H7 (cell line): ENCODE results near the gene ADARB1. TPM values are rescaled to one million over a fixed set of nuclear protein-coding genes. Genes with fewer than 3 reads are reported as not detected.

Experiments
- DNase-seq: peaks from one replicate; pipeline ENCODE4 v3.0.0; 2012
- H3K27me3 ChIP-seq: 2 replicates; pipeline ENCODE4 v1.6.0; 2011; ENCODE audit warnings: mild to moderate bottlenecking, low read length; ENCODE audit not compliant: control insufficient read depth, insufficient read depth
- H3K36me3 ChIP-seq: replicated peaks from 2 replicates; pipeline ENCODE4 v1.5.1; 2011; ENCODE audit warnings: low read length; ENCODE audit not compliant: control insufficient read depth, insufficient read depth
- H3K4me3 ChIP-seq: 2 replicates; pipeline ENCODE4 v1.5.1; 2011; ENCODE audit warnings: low read depth, mild to moderate bottlenecking, control low read depth, low read length, moderate library complexity; ENCODE audit not compliant: insufficient read depth
- total RNA-seq: library from RNA; depleted of rRNA; stranded (reverse); fragments of >200 nt; shearing (Covaris generic); gene quantifications from 2 replicates; pipeline ENCODE4 v1.2.3, GENCODE V29; 2014

The ADARB1 gene
- total RNA-seq, 1 experiment from 2014 or later = 5.5 TPM

DNA sequence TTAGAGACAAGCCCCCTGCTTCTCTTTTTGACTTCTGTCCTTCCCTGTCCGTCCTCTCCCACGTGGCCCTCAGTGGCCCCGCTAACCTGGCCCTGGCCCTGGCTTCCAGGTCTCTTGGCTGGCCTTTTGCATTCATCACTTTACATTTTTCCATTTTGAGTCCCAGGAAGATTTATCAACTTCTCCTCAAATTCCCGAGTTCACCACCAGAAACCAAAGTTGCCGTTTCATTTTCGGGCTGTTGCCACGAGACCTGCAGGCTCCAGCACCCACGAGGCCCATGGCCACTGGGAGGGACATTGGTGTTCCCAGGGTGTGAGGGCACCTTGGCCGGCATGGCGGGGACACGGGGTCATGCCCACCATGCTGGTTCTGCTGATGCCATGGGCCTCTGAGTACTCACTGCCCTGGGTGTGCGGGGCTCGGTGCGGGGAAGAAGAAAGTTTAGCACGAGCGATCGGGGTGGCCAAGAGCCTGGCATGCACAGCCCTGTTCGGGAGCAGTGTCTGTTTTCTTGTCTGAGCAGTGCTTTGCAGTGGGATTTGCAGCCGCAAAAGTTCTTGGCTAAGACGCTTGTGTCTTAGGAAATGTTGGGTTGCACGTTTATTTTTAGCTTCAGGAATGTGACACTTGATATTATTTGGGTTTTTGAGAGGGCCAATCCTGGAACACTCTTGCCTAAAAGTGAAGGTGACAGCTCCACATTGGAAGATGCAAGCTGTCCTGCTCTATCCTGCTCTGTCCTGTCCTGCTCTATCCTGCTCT lies 40.4 kb upstream of the ADARB1 start:
- H3K4me3 ChIP-seq = no peak overlapping the region
- no peaks in the 10 kb centered on the region for H3K36me3 ChIP-seq
- DNase-seq = peak; percentile 50
- no peaks in the 10 kb centered on the region for H3K27me3 ChIP-seq

DNA sequence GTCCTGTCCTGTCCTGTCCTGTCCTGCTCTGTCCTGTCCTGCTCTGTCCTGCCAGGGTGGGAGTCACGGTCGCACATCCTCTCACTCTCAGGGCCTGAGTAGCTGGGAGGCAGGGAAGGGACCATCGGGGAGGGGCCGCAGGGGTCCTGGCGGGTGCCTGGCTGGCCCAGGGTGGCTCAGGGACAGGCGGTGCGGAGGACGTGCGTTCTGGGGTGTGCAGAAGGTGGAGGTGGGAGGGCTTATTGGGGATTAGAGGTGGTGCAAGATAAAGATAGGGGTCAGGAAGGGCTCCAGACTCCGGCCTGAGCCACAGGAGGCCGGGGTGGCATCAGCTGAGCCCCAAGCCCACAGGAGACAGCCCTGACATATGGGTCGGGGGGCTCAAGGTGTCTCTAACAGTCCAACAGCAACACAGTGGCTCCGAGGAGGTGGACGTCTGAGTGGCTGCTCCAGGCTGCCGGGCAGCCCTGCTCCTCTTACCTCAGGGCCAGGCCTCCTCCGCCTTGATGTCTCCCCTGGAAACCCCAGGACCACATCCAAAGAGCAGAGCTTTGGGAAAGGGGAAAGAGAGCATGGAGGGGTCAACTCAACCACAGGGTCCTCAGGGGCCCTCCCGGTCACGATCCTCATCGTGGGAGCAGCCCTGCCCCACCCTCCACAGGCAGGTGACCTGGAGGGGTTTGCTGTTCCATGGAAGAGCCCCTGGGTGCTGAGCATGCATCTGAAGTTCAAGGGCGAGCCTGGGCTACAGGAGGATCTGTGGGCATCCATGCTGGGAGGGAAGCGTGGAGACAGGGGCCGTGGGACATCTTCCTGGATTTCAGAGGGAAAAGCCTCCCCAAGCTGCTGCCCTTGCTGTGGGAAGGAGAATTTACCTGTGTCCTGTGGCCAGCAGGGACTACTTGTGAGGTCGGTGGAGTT lies 39.6 kb upstream of the ADARB1 start:
- no peak overlapping the region for H3K4me3 ChIP-seq
- H3K36me3 ChIP-seq = no peaks in the 10 kb centered on the region
- peak; percentile 40 for DNase-seq
- H3K27me3 ChIP-seq = no peaks in the 10 kb centered on the region

DNA sequence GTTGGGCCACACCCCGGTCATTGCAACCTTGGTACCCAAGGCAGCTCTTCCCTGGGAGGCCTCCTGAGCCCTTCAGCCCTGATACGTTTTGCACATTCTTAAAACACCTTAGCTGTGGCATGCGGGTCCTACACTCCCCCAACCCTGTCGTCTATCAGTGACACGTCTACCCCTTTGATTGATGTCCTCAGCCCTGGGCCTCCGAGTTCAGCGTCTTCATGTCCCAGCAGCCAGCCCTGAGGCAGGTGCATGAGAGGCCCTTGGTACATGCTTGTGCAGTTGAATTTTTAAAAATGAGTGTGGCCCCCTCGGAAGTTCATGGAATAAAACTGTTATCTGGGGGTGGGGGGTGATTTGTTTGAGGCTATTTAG lies 38.9 kb upstream of the ADARB1 start:
- Histone ChIP-seq H3K27me3 (no peaks in the 10 kb centered on the region), H3K36me3 (no peaks in the 10 kb centered on the region), H3K4me3 (no peak overlapping the region)
- DNase-seq = no peak

DNA sequence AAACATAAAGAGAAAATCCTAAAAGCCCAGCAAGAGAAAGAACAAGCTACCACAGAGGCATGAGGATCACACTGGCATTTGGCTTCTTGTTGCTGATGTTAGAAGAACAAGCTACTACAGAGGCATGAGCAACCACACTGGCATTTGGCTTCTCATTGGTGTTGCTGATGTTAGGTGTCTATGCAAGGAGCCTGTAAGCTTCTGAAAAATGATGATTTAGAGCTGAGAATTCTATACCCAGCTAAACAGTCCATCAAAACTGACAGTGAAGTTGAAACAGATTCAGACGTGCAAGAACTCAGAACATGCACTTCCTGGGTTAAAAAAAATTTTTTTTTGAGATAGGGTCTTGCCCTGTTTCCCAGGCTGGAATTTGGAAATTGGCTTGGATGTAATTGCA lies 37.8 kb upstream of the ADARB1 start:
- Histone ChIP-seq H3K27me3 (no peaks in the 10 kb centered on the region), H3K36me3 (no peaks in the 10 kb centered on the region), H3K4me3 (no peak overlapping the region)
- peak; percentile 7 for DNase-seq

DNA sequence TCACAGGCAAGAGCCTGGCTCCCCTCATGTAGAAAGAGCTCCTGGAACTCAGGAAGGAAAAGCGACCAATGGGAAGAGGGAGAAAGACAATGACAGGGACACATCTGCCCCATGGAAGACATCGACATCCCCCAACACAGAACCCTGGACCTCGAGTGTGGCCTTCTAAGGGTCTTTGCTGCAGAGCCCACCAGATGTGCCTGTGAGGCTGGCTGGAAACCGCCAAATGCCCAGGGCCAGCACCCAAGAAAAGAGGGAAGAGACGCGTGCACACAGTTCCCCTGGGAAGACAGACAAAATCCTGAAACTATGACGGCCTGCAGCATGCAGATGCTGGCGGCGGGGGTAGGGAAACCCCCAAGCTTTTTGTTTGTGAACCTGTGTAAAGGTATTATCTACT lies 36.4 kb upstream of the ADARB1 start:
- Histone ChIP-seq H3K27me3 (no peaks in the 10 kb centered on the region), H3K4me3 (no peak overlapping the region), H3K36me3 (no peaks in the 10 kb centered on the region)
- DNase-seq = peak; percentile 33

DNA sequence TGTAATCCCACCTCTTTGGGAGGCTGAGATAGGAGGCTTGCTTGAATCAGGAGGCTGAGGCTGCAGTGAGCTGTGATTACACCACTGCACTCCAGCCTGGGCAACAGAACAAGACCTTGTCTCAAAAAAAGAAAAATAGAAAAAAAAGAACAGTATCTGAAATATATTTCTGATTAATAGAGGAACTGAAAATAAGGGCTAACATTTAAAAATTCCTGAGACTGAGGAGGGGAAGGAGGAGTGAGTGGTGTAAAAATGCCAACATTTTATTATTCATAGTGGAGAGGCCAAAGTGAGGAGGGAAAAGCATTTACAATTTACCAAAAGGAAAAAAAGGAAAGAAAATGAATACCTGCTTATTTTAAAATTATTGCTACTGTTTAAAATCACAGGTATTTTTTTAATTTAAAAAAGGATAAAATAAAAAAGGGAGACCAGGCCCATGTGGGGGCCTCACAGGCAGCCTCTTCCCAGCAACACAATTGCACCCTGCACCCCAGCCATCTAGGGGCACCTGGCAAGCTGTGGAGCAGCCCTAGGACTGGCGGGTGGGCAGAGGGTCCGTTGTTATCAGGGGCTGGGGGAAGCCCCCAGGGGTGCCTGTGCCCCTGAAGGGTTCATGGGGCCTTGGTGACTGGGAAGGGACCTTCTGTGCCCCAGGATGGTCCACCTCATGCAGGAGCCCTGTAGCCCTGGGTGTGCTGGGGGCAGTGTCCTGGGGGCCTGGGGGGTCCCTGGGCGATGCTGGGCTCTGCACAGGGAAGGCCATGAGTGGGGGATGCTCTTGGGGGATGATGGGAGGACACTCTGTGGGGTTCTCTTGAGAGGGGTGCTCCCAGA lies 34.8 kb upstream of the ADARB1 start:
- H3K27me3 ChIP-seq = no peaks in the 10 kb centered on the region
- DNase-seq = peak; percentile 57
- no peak overlapping the region for H3K4me3 ChIP-seq
- no peaks in the 10 kb centered on the region for H3K36me3 ChIP-seq

DNA sequence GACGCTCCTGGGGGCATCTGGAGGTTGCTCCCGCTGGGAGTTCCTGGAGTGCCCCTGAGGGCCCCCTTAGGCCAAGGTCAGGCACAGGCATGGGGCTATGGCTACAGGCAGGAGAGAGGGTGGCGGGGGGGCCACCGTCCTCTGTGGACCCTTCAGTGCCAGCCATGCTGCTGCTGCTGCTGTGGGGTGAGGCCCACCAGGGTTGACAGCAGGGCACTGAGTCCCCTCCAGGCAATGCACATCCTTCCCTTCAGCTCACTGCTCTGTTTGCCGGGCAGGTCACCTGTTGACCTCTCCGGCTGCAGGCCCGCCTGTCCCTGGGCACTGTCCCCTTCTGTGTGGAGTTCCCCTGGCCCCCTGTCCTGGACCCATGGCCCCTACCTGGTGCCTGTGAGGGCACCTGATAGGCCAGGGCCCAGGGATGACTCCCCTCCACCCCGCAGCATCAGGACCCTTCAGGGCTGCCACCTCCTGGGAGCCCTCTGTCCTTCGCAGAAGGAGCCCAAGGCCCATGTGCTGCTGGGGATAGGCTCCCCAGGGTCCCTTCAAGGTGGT lies 34.1 kb upstream of the ADARB1 start:
- H3K4me3 ChIP-seq = no peak overlapping the region
- DNase-seq = peak; percentile 63
- no peaks in the 10 kb centered on the region for H3K27me3 ChIP-seq
- H3K36me3 ChIP-seq = no peaks in the 10 kb centered on the region

DNA sequence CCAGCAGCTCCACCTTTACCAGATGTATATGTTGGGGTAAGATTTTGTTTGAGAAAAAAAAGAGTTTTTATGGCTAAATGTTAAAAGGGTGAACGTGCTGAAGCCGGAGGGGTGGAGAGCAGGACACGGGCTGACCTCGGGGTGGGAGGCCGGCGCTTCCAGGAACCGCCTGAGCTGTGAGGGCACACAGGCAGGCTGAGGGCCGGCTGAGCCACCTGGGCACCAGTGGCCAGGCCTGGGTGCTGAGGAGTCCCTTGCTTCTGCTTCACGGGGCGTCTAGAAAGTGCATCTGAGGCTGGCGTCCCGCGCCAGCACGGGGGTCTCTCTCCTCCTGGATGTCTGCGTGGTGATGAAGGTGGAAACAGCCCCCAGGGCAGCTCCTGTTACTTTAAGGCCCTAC lies 33.6 kb upstream of the ADARB1 start:
- no peaks in the 10 kb centered on the region for H3K36me3 ChIP-seq
- peak; percentile 64 for DNase-seq

DNA sequence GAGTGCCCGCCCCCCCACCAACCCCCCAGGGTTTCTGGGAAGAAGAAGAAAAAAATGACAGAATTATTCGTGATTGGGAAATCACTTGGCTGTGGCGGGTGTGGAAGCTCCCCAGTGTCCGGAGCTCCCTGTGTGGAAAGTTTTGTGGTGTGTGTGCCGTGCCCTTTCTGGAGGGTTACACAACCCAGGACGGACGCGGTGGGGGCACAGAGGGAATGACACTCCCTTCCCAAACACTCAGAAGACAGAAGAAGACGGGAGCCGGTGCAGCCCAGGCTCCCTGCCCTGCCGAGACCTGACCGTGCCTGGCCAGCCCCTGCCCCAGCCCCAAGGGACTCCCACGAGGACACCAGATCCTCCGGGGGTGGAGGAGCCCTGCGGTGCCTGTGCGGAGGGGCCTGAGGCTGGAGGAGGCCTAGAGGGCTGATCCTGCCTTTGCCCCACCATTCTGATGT lies 33.0 kb upstream of the ADARB1 start:
- Histone ChIP-seq H3K27me3 (no peaks in the 10 kb centered on the region), H3K4me3 (no peak overlapping the region), H3K36me3 (no peaks in the 10 kb centered on the region)
- DNase-seq = peak; percentile 69

More for the DNA sequence above, 33.6 kb upstream of the ADARB1 start:
- Histone ChIP-seq H3K27me3 (no peaks in the 10 kb centered on the region), H3K4me3 (no peak overlapping the region)

DNA sequence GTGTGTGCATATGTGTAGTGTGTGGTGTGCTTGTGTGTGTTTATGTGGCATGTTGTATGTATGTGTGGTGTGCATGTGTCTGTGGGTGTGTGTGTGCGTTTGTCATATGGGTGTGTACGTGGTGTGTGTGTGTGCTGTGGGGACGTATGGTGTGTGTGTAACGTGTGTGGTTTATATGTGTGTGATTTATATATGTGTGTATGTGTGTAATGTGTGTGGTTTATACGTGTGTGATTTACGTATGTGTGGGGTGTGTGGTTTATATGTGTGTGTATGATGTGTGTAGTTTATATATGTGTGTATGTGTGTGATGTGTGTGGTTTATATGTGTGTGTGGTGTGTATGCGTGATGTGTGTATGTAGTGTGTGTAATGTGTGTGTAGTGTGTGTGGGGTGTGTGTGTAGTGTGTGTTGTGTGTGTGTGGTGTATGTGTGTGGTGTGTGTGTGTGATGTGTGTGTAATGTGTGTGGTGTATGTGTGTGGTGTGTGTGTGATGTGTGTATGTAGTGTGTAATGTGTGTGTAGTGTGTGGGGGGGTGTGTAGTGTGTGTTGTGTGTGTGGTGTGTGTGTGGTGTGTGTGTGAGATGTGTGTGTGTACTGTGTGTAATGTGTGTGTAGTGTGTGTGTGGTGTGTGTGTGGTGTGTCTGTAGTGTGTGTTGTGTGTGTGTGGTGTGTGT lies 32.3 kb upstream of the ADARB1 start:
- DNase-seq = no peak

DNA sequence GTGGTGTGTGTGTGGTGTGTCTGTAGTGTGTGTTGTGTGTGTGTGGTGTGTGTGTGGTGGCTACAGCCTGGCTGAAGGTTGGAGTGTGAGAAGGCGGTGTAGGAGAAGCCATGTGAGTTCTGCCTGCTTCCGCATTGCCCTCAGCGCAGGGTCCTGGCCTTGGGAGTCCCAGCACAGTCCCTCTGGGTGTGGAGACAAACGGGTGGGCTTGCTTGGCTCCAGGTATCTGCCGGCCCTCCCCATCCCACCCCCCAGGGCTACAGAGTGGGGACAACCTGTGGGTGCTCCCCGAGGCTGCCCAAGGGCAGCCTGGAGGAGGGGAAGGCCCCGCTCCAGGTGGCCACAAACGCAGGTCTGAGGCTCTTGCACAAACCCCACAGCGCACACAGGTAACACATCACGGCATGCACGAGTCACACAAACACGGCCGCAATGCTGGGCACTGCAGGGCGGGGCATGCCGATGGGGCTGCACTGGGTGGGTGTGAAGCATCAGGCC lies 31.7 kb upstream of the ADARB1 start:
- H3K27me3 ChIP-seq = no peaks in the 10 kb centered on the region
- no peaks in the 10 kb centered on the region for H3K36me3 ChIP-seq
- no peak overlapping the region for H3K4me3 ChIP-seq
- peak; percentile 55 for DNase-seq

More for the DNA sequence above, 32.3 kb upstream of the ADARB1 start:
- Histone ChIP-seq H3K27me3 (no peaks in the 10 kb centered on the region), H3K4me3 (no peak overlapping the region), H3K36me3 (no peaks in the 10 kb centered on the region)

DNA sequence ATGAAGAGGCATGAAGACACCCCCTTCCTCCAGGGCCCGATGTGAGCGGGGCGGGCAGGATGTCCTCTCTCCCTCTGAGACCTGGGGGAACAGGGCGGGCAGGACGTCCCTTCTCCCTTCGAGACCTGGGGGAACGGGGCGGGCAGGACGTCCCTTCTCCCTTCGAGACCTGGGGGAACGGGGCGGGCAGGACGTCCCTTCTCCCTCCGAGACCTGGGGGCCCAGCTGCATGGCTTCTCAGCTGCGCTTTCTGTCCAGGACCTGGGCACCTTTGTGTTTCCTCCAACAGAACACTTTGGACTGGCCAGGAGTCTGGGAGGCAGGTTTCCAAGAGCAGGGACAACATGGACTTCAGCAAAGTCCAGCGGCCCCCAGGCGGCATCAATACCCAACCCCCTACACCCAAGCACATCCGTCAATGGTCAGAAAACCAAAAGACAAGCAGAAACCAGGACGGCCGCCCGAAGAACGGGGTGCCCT lies 30.8 kb upstream of the ADARB1 start:
- Histone ChIP-seq H3K27me3 (no peaks in the 10 kb centered on the region), H3K36me3 (no peaks in the 10 kb centered on the region), H3K4me3 (no peak overlapping the region)
- DNase-seq = peak; percentile 55

DNA sequence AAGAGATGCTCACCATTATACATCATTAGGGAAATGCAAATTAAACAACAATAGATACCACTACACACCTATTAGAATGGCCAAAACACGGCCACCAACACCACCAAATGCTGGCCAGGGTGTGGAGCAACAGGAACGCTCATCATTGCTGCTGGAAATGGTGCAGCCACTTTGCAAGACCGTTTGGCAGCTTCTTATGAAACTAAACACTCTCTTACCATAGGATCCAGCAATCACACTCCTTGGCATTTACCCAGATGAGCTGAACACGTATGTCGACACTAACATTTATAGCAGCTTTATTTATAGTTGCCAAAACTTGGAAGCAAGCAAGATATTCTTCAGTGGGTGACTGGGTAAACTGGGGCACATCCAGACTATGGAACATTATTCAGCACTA lies 28.9 kb upstream of the ADARB1 start:
- no peaks in the 10 kb centered on the region for H3K27me3 ChIP-seq
- H3K36me3 ChIP-seq = no peaks in the 10 kb centered on the region
- H3K4me3 ChIP-seq = no peak overlapping the region
- no peak for DNase-seq
